Gastroesophageal sphincter (tissue), 4 donors: ENCODE measurements around the gene F2RL3. TPM values are rescaled to one million over a fixed set of nuclear protein-coding genes. Genes with fewer than 3 reads are reported as not detected.

Experiments
- ATAC-seq: fragments of 150-250 bp; one replicate; pipeline ENCODE4 v1.9.1; 2016; ENCODE audit warnings: mild to moderate bottlenecking, moderate library complexity
- H3K27ac ChIP-seq, 4 donors: fragments of 200-600 bp; sonication (generic) in 3 of 4; 1 replicate in 3 of 4; 2 replicates in 1 of 4; pipeline ENCODE4 v1.5.1; 2016 to 2019
- H3K27me3 ChIP-seq: fragments of 200-600 bp; sonication (generic); one replicate; pipeline ENCODE4 v1.5.1; 2019
- H3K36me3 ChIP-seq, 2 donors: fragments of 200-600 bp; sonication (generic); one replicate each; pipeline ENCODE4 v1.5.1; 2019; ENCODE audit warnings: control low read depth in 1 of 2
- H3K4me1 ChIP-seq, 3 donors: fragments of 200-600 bp; sonication (generic); 1 replicate in 2 of 3; 2 replicates in 1 of 3; pipeline ENCODE4 v1.5.1; 2016 to 2019; ENCODE audit warnings: control low read depth in 2 of 3
- H3K4me3 ChIP-seq, 2 donors: fragments of 200-600 bp; sonication (generic); one replicate each; pipeline ENCODE4 v1.5.1; 2019; ENCODE audit warnings: mild to moderate bottlenecking in 1 of 2, moderate library complexity in 1 of 2
- H3K9me3 ChIP-seq, 3 donors: fragments of 200-600 bp; sonication (generic); one replicate each; pipeline ENCODE4 v1.5.1; 2017 to 2019; ENCODE audit warnings: control low read depth in 2 of 3
- CTCF ChIP-seq, 4 experiments: fragments of 200-600 bp in 2 of 4; fragments of 450-650 bp in 2 of 4; sonication (generic) in 1 of 4; IDR thresholded peaks; one replicate each; pipeline ENCODE4 v1.5.1; 2017 to 2019; ENCODE audit warnings: antibody characterized with exemption in 4 of 4, mild to moderate bottlenecking in 2 of 4, moderate library complexity in 2 of 4
- EP300 ChIP-seq: sonication (generic); formaldehyde crosslinking; IDR thresholded peaks from one replicate; pipeline ENCODE4 v1.6.1; 2017; ENCODE audit warnings: antibody characterized with exemption, mild to moderate bottlenecking
- POLR2A ChIP-seq, 2 donors: fragments of 450-650 bp; IDR thresholded peaks; one replicate each; pipeline ENCODE4 v1.6.1; 2017; ENCODE audit warnings: antibody characterized with exemption in 2 of 2, mild to moderate bottlenecking in 2 of 2, moderate library complexity in 1 of 2
- POLR2AphosphoS5 ChIP-seq: sonication (generic); formaldehyde crosslinking; IDR thresholded peaks from one replicate; pipeline ENCODE4 v1.6.1; 2017; ENCODE audit warnings: antibody characterized with exemption
- whole genome bisulfite sequencing, 2 donors: methylation state at CpG; one replicate each; pipeline ENCODE4 v1.1.5; 2018; ENCODE audit warnings: low coverage in 1 of 2; 5-methylcytosine and 5-hydroxymethylcytosine counted together
- total RNA-seq, 4 donors: library from RNA; depleted of rRNA; stranded (reverse); fragments of >200 nt; gene quantifications; one replicate each; pipeline ENCODE4 v1.1.0, GENCODE V29; 2016

The F2RL3 gene
- total RNA-seq, 4 donors from 2014 or later: 2.3 to 5.1 (median 2.7) TPM

GRCh38 chr19:16890461-16891184, 1.8 kb downstream of the F2RL3 start:
- peaks cover 0 to 26% (median 0%) of the 10 kb centered on the region in 3 donors for H3K4me1 ChIP-seq
- ATAC-seq: no peak
- peaks cover 32% of the 10 kb centered on the region for H3K27me3 ChIP-seq
- whole genome bisulfite sequencing, 2 donors: 89 to 92% methylated on average over 2 to 9 of the region's 24 CpGs
- no peaks in the 10 kb centered on the region for H3K36me3 ChIP-seq
- H3K4me3 ChIP-seq: no peak overlapping the region
- TF ChIP-seq EP300: no peak
- no peak for TF ChIP-seq POLR2A (IDR thresholded peaks at IDR 0.05)
- no peak for TF ChIP-seq POLR2AphosphoS5
- no peak for TF ChIP-seq CTCF (IDR thresholded peaks at IDR 0.05)
- no peak overlapping the region for H3K27ac ChIP-seq
- no peaks in the 10 kb centered on the region for H3K9me3 ChIP-seq

GRCh38 chr19:16891696-16892382, 3.0 kb downstream of the F2RL3 start:
- H3K36me3 ChIP-seq: no peaks in the 10 kb centered on the region
- TF ChIP-seq POLR2AphosphoS5 (no peak), CTCF (IDR thresholded peaks at IDR 0.05) (no peak), EP300 (no peak), POLR2A (IDR thresholded peaks at IDR 0.05) (no peak)
- H3K27me3 ChIP-seq: peaks cover 27% of the 10 kb centered on the region
- ATAC-seq: no peak
- peaks cover 0 to 38% (median 7%) of the 10 kb centered on the region in 3 donors for H3K4me1 ChIP-seq
- H3K9me3 ChIP-seq: no peaks in the 10 kb centered on the region
- no peak overlapping the region for H3K4me3 ChIP-seq
- 93% methylated on average over 5 of the region's 12 CpGs; no CpG with 5 or more reads in 1 of the 2 donors for WGBS, 2 donors
- no peak overlapping the region for H3K27ac ChIP-seq

GRCh38 chr19:16892436-16892835, 3.6 kb downstream of the F2RL3 start:
- TF ChIP-seq CTCF (IDR thresholded peaks at IDR 0.05): no peak
- no peak for TF ChIP-seq POLR2A (IDR thresholded peaks at IDR 0.05)
- TF ChIP-seq EP300: no peak
- TF ChIP-seq POLR2AphosphoS5: no peak
- Histone ChIP-seq H3K36me3 (no peaks in the 10 kb centered on the region), H3K27ac (no peak overlapping the region), H3K4me3 (no peak overlapping the region), H3K27me3 (peaks cover 23% of the 10 kb centered on the region), H3K9me3 (no peaks in the 10 kb centered on the region), H3K4me1 (peaks cover 0 to 39% (median 7%) of the 10 kb centered on the region in 3 donors)
- WGBS, 2 donors: no CpG with 5 or more reads among the region's 4 CpGs
- no peak for ATAC-seq

GRCh38 chr19:16892868-16893685, 4.3 kb downstream of the F2RL3 start:
- Histone ChIP-seq H3K4me1 (peaks cover 0 to 45% (median 7%) of the 10 kb centered on the region in 3 donors), H3K27me3 (peaks cover 16% of the 10 kb centered on the region), H3K4me3 (no peak overlapping the region), H3K27ac (peak overlapping the region in 1 of 4 donors; percentile 24), H3K36me3 (no peaks in the 10 kb centered on the region), H3K9me3 (no peaks in the 10 kb centered on the region)
- no peak for ATAC-seq
- TF ChIP-seq CTCF (IDR thresholded peaks at IDR 0.05): no peak
- no peak for TF ChIP-seq EP300
- TF ChIP-seq POLR2AphosphoS5: no peak
- TF ChIP-seq POLR2A (IDR thresholded peaks at IDR 0.05): no peak
- 79 to 84% methylated on average over 3 to 7 of the region's 19 CpGs for WGBS, 2 donors
